Esophagus squamous epithelium (tissue), 5 donors: ENCODE results near the gene GLS. TPM values are rescaled to one million over a fixed set of nuclear protein-coding genes. Genes with fewer than 3 reads are reported as not detected.
A peak's percentile ranks its signal among the peaks of the same experiment; 100 is the strongest.

Source experiments
- DNase-seq: peaks from one replicate; lab custom pipeline; 2025; lab: John Stamatoyannopoulos, UW
- H3K27ac ChIP-seq, 4 donors: fragments of 200-600 bp; sonication (generic); one replicate each; pipeline ENCODE4 v1.5.1; 2016 to 2019; ENCODE audit warnings: mild to moderate bottlenecking in 1 of 4
- H3K27me3 ChIP-seq, 4 donors: fragments of 200-600 bp; sonication (generic); 1 replicate in 3 of 4; 2 replicates in 1 of 4; pipeline versions ENCODE4 v1.5.1 to v1.6.0; 2017 to 2021; ENCODE audit warnings: antibody characterized with exemption in 1 of 4
- H3K36me3 ChIP-seq, 3 donors: fragments of 200-600 bp; sonication (generic); one replicate each; pipeline ENCODE4 v1.5.1; 2016 to 2019
- H3K4me1 ChIP-seq, 3 donors: fragments of 200-600 bp; sonication (generic); one replicate each; pipeline ENCODE4 v1.5.1; 2017 to 2019
- H3K4me3 ChIP-seq, 4 donors: fragments of 200-600 bp; sonication (generic); 1 replicate in 3 of 4; 2 replicates in 1 of 4; pipeline ENCODE4 v1.5.1; 2016 to 2019; ENCODE audit warnings: mild to moderate bottlenecking in 2 of 4, moderate library complexity in 1 of 4
- H3K9me3 ChIP-seq, 3 donors: fragments of 200-600 bp; sonication (generic); one replicate each; pipeline ENCODE4 v1.5.1; 2016 to 2019
- CTCF ChIP-seq, 6 experiments: fragments of 450-650 bp in 4 of 6; fragments of 200-600 bp in 2 of 6; sonication (generic) in 2 of 6; IDR thresholded peaks; one replicate each; pipeline ENCODE4 v1.5.1; 2016 to 2019; ENCODE audit warnings: antibody characterized with exemption in 6 of 6, mild to moderate bottlenecking in 4 of 6, moderate library complexity in 4 of 6
- POLR2A ChIP-seq, 4 donors: fragments of 450-650 bp; IDR thresholded peaks; one replicate each; pipeline ENCODE4 v1.6.1; 2017; ENCODE audit warnings: antibody characterized with exemption in 4 of 4, mild to moderate bottlenecking in 4 of 4, moderate library complexity in 3 of 4
- WGBS, 2 donors: methylation state at CpG; one replicate each; pipeline ENCODE4 v1.1.5; 2018; 5-methylcytosine and 5-hydroxymethylcytosine counted together
- intact Hi-C: fragments of 100-400 bp; cut with DNase I; formaldehyde crosslinking; loops from one replicate; pipeline ENCODE4 v1.15.0; 2022
- total RNA-seq, 4 donors: library from RNA; depleted of rRNA; stranded (reverse); fragments of >200 nt; gene quantifications; one replicate each; pipeline ENCODE4 v1.1.0, GENCODE V29; 2016
- donor health status: DM: yes; HTN: yes; CAD: no.

GLS gene
- 10 to 100 TPM; 22.0 to 84.1 (median 45.9) TPM for total RNA-seq

GRCh38 chr2:190880378-190881083 is at the start of gene GLS:
GLS (plus strand) TSS chr2:190880821; CDS start chr2:190881085, 264 bp downstream.
- Histone ChIP-seq H3K27me3 (no peaks in the 10 kb centered on the region), H3K36me3 (no peaks in the 10 kb centered on the region), H3K4me3 (peak within 1 kb of the TSS; percentile 89 to 96 (median 89)), H3K4me1 (peaks cover 0 to 41% (median 12%) of the 10 kb centered on the region in 3 donors), H3K27ac (peak within 1 kb of the TSS; percentile 94 to 99 (median 96)), H3K9me3 (no peaks in the 10 kb centered on the region)
- intact Hi-C loops = no loop called here
- WGBS, 2 donors = 0% methylated on average over 8 of the region's 56 CpGs; no CpG with 5 or more reads in 1 of the 2 donors
- TF ChIP-seq CTCF (IDR thresholded peaks at IDR 0.05) (peak in 1 of 6 experiments; percentile 17), POLR2A (IDR thresholded peaks at IDR 0.05) (peak in 3 of 4 donors; percentile 83 to 100 (median 98))
- peak; percentile 78 for DNase-seq

GRCh38 chr2:190831941-190832340 is 48.7 kb upstream of the GLS start:
- DNase-seq = no peak
- 74 to 84% methylated on average over 3 of the region's 3 CpGs for WGBS, 2 donors
- Histone ChIP-seq H3K9me3 (no peaks in the 10 kb centered on the region), H3K36me3 (no peaks in the 10 kb centered on the region), H3K27ac (no peak overlapping the region), H3K27me3 (no peaks in the 10 kb centered on the region), H3K4me3 (no peak overlapping the region), H3K4me1 (no peaks in the 10 kb centered on the region)
- intact Hi-C loops = no loop called here
- no peak for TF ChIP-seq POLR2A (IDR thresholded peaks at IDR 0.05)
- no peak for TF ChIP-seq CTCF (IDR thresholded peaks at IDR 0.05)

GRCh38 chr2:190834890-190835208 is 45.8 kb upstream of the GLS start:
- Histone ChIP-seq H3K9me3 (no peaks in the 10 kb centered on the region), H3K27ac (no peak overlapping the region), H3K4me3 (no peak overlapping the region), H3K36me3 (no peaks in the 10 kb centered on the region), H3K27me3 (no peaks in the 10 kb centered on the region), H3K4me1 (no peaks in the 10 kb centered on the region)
- intact Hi-C loops = no loop called here
- 0 to 30% methylated on average over 1 of the region's 1 CpG for WGBS, 2 donors
- no peak for DNase-seq
- no peak for TF ChIP-seq POLR2A (IDR thresholded peaks at IDR 0.05)
- no peak for TF ChIP-seq CTCF (IDR thresholded peaks at IDR 0.05)

- no peaks in the 10 kb centered on the region for H3K27me3 ChIP-seq
- WGBS, 2 donors = 67 to 71% methylated on average over 3 of the region's 3 CpGs
These were observed 45.2 kb upstream of the GLS start for GRCh38 chr2:190835303-190835930.

More at GRCh38 chr2:190835303-190835930, 45.2 kb upstream of the GLS start:
- intact Hi-C loops = no loop called here
- TF ChIP-seq CTCF (IDR thresholded peaks at IDR 0.05) = no peak
- TF ChIP-seq POLR2A (IDR thresholded peaks at IDR 0.05) = no peak
- Histone ChIP-seq H3K4me3 (no peak overlapping the region), H3K36me3 (no peaks in the 10 kb centered on the region), H3K9me3 (no peaks in the 10 kb centered on the region), H3K4me1 (no peaks in the 10 kb centered on the region), H3K27ac (no peak overlapping the region)
- DNase-seq = no peak
